ENCODE measurements around the gene HELZ. TPM values are rescaled to one million over a fixed set of nuclear protein-coding genes. Genes with fewer than 3 reads are reported as not detected.
"Not testable (repeated sequence)": the region's sequence is repeated elsewhere in the genome, so short reads cannot be mapped to it uniquely, and the experiment has no call there.

The HELZ gene
- polyA plus RNA-seq, 2 donors, result 2.1 to 3.9 TPM

DNA sequence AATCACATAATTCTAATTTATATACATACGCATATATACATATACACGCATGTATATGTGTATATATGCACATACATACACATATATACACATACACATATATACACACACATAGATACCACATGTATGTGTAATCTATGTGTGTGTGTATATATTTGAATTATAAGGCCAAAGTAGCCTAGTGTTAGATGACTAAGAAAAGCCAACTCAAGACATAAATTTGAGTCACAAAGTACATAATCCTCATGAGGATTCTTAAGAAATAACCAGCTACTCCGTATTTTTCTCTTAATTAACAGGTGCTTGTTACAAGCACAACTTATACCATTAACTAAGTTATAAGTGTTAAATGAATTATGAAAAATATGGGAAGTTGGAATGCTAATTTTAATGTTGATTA is 115.7 kb downstream of the HELZ start:
- WGBS, 2 donors, result 92 to 97% methylated on average over 3 of the region's 3 CpGs

DNA sequence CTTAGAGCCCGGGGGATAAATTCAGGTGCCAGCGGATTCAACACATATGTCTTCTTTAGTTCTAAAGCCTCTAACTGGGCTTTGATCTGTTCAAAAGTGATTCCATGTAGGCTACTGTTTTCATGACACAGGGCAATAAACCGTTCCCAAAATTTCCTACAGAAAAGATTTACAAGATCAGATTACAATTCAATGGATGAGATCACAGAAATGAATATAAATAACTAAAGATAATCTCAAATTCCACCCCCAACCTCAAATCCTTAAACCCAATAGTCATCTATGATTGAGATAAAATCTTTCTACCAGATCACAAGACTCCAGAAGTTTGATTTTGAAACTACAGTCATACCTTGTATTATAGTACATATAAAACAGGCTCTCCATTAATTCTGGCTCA is 116.3 kb downstream of the HELZ start:
- H3K27ac ChIP-seq (ENCODE audit: low read depth in 2 of 2, low read length in 1 of 2), result no peak overlapping the region
- H3K27me3 ChIP-seq (ENCODE audit: control insufficient read depth in 1 of 2, insufficient read depth in 2 of 2, low read length in 2 of 2), result no peaks in the 10 kb centered on the region
- WGBS, 2 donors, result 91 to 96% methylated on average over 3 of the region's 3 CpGs
- H3K4me1 ChIP-seq (ENCODE audit: control insufficient read depth in 2 of 2, insufficient read depth in 2 of 2, low read length in 1 of 2), result no peaks in the 10 kb centered on the region
- no peak overlapping the region for H3K4me3 ChIP-seq (ENCODE audit: low read depth in 1 of 2, low read length in 2 of 2)
- H3K36me3 ChIP-seq (ENCODE audit: control insufficient read depth in 2 of 2, insufficient read depth in 2 of 2, low read length in 1 of 2), result no peaks in the 10 kb centered on the region
- H3K9me3 ChIP-seq (ENCODE audit: control insufficient read depth in 2 of 2, insufficient read depth in 1 of 2, low read depth in 1 of 2, low read length in 1 of 2), result no peaks in the 10 kb centered on the region

More for the DNA sequence above, 115.7 kb downstream of the HELZ start:
- Histone ChIP-seq H3K4me1 (ENCODE audit: control insufficient read depth in 2 of 2, insufficient read depth in 2 of 2, low read length in 1 of 2) (no peaks in the 10 kb centered on the region), H3K27me3 (ENCODE audit: control insufficient read depth in 1 of 2, insufficient read depth in 2 of 2, low read length in 2 of 2) (no peaks in the 10 kb centered on the region), H3K27ac (ENCODE audit: low read depth in 2 of 2, low read length in 1 of 2) (no peak overlapping the region), H3K9me3 (ENCODE audit: control insufficient read depth in 2 of 2, insufficient read depth in 1 of 2, low read depth in 1 of 2, low read length in 1 of 2) (no peaks in the 10 kb centered on the region), H3K36me3 (ENCODE audit: control insufficient read depth in 2 of 2, insufficient read depth in 2 of 2, low read length in 1 of 2) (no peaks in the 10 kb centered on the region), H3K4me3 (ENCODE audit: low read depth in 1 of 2, low read length in 2 of 2) (no peak overlapping the region)

DNA sequence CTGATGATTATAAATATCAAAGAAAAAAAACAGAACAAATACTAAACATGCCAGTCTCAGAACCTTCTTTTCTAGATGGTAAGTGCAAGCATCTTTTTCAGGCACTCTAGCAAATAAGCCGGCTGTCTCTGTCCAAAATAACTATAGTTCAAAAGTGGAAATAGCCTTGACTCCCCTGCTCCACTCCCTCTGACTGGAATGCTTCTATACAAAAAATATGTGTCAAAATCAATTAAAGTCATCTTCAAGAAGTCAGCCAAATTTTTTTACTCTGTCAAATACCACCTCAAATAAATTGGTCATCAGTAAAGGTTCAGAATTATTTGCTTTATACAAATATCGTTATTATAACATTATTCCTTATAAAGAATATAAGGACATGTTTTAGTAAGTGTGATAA is 117.1 kb downstream of the HELZ start:
- no peaks in the 10 kb centered on the region for H3K4me1 ChIP-seq (ENCODE audit: control insufficient read depth in 2 of 2, insufficient read depth in 2 of 2, low read length in 1 of 2)
- H3K27ac ChIP-seq (ENCODE audit: low read depth in 2 of 2, low read length in 1 of 2), result no peak overlapping the region
- H3K9me3 ChIP-seq (ENCODE audit: control insufficient read depth in 2 of 2, insufficient read depth in 1 of 2, low read depth in 1 of 2, low read length in 1 of 2), result no peaks in the 10 kb centered on the region
- WGBS, 2 donors, result 87 to 93% methylated on average over 2 of the region's 2 CpGs
- no peaks in the 10 kb centered on the region for H3K27me3 ChIP-seq (ENCODE audit: control insufficient read depth in 1 of 2, insufficient read depth in 2 of 2, low read length in 2 of 2)
- H3K4me3 ChIP-seq (ENCODE audit: low read depth in 1 of 2, low read length in 2 of 2), result no peak overlapping the region
- peaks cover 0 to under 1% of the 10 kb centered on the region in 2 donors for H3K36me3 ChIP-seq (ENCODE audit: control insufficient read depth in 2 of 2, insufficient read depth in 2 of 2, low read length in 1 of 2)

DNA sequence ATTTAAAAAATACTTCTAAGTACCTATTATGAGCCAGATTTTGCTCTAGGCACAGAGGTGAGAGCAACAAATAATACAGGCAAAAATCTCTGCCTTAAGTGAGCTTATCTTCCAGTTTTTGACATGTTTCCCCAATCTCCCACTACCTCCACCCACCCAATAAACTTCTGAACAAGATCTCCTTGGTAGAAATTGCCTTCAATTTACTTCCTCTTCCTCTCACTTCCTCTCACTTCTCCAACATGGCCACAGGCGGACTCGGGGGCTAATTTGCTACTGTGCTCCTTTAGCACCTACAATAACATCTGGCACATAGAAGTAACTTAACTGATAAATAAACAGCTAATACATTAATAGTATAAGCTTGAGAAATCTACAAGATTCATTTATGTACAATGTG is 118.0 kb downstream of the HELZ start:
- H3K36me3 ChIP-seq (ENCODE audit: control insufficient read depth in 2 of 2, insufficient read depth in 2 of 2, low read length in 1 of 2), result peaks cover 0 to 3% of the 10 kb centered on the region in 2 donors
- 48 to 91% methylated on average over 2 of the region's 2 CpGs for WGBS, 2 donors

DNA sequence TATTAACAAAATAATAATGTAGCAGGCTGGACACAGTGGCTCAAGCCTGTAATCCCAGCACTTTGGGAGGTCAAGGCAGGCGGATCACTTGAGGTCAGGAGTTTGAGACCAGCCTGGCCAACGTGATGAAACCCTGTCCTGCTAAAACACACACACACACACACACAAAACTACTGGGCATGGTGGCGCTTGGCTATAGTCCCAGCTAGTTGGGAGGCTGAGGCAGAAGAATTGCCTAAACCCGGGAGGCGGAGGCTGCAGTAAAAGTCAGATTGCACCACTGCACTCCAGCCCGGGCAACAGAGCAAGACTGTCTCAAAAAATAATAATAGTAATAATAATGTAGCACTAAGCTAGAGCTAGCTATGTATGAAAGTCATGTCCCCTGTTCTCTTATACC is 118.5 kb downstream of the HELZ start:
- not testable (repeated sequence) for H3K27ac ChIP-seq (ENCODE audit: low read depth in 2 of 2, low read length in 1 of 2); H3K27me3 ChIP-seq (ENCODE audit: control insufficient read depth in 1 of 2, insufficient read depth in 2 of 2, low read length in 2 of 2); H3K4me1 ChIP-seq (ENCODE audit: control insufficient read depth in 2 of 2, insufficient read depth in 2 of 2, low read length in 1 of 2); H3K9me3 ChIP-seq (ENCODE audit: control insufficient read depth in 2 of 2, insufficient read depth in 1 of 2, low read depth in 1 of 2, low read length in 1 of 2); H3K4me3 ChIP-seq (ENCODE audit: low read depth in 1 of 2, low read length in 2 of 2); H3K36me3 ChIP-seq (ENCODE audit: control insufficient read depth in 2 of 2, insufficient read depth in 2 of 2, low read length in 1 of 2)
- 89 to 95% methylated on average over 6 of the region's 6 CpGs for WGBS, 2 donors

More for the DNA sequence above, 118.0 kb downstream of the HELZ start:
- Histone ChIP-seq H3K27me3 (ENCODE audit: control insufficient read depth in 1 of 2, insufficient read depth in 2 of 2, low read length in 2 of 2) (no peaks in the 10 kb centered on the region), H3K27ac (ENCODE audit: low read depth in 2 of 2, low read length in 1 of 2) (no peak overlapping the region), H3K4me3 (ENCODE audit: low read depth in 1 of 2, low read length in 2 of 2) (no peak overlapping the region), H3K9me3 (ENCODE audit: control insufficient read depth in 2 of 2, insufficient read depth in 1 of 2, low read depth in 1 of 2, low read length in 1 of 2) (no peaks in the 10 kb centered on the region), H3K4me1 (ENCODE audit: control insufficient read depth in 2 of 2, insufficient read depth in 2 of 2, low read length in 1 of 2) (no peaks in the 10 kb centered on the region)

DNA sequence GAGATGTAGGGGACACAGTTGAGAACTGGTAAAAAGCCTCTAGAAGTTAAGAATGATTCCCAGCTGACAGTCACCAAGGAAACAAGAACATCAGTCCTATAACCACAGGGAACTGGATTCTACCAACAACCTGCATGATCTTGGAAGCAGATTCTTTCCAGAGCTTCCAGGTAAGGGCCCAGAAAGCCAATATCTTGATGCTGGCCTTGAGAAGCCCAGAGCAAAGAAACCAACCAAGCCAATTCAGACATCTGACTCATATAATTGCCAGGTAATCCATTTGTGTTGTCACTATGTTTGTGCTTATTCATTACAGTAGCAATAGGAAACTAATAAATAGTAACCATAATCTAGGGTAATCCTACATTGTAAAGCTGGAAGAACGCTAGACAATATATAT is 119.1 kb downstream of the HELZ start:
- Histone ChIP-seq H3K27me3 (ENCODE audit: control insufficient read depth in 1 of 2, insufficient read depth in 2 of 2, low read length in 2 of 2) (no peaks in the 10 kb centered on the region), H3K9me3 (ENCODE audit: control insufficient read depth in 2 of 2, insufficient read depth in 1 of 2, low read depth in 1 of 2, low read length in 1 of 2) (no peaks in the 10 kb centered on the region), H3K4me3 (ENCODE audit: low read depth in 1 of 2, low read length in 2 of 2) (no peak overlapping the region), H3K4me1 (ENCODE audit: control insufficient read depth in 2 of 2, insufficient read depth in 2 of 2, low read length in 1 of 2) (no peaks in the 10 kb centered on the region), H3K27ac (ENCODE audit: low read depth in 2 of 2, low read length in 1 of 2) (no peak overlapping the region), H3K36me3 (ENCODE audit: control insufficient read depth in 2 of 2, insufficient read depth in 2 of 2, low read length in 1 of 2) (peaks cover 0 to 3% of the 10 kb centered on the region in 2 donors)
- WGBS, 2 donors, result 61 to 69% methylated on average over 1 of the region's 1 CpG

DNA sequence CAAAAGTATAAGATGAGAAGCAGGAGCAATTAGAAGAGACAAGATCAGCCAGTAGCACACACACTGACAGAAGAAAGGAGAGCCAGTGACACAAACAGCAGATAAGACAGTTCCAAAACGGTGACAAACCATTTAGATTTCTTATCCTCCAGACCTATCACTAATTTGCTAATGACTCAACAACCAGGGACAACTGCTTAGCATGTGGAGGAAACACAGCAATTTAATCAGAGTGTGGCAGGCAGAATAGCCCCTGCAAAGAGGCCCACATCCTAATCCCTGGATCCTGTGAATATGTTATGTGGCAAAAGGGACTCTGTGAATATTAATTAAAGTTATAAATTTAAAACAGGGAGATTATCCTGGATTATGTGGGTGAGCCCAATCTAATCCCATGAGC is 119.6 kb downstream of the HELZ start:
- Histone ChIP-seq H3K27ac (ENCODE audit: low read depth in 2 of 2, low read length in 1 of 2) (no peak overlapping the region), H3K36me3 (ENCODE audit: control insufficient read depth in 2 of 2, insufficient read depth in 2 of 2, low read length in 1 of 2) (peaks cover 0 to 3% of the 10 kb centered on the region in 2 donors), H3K27me3 (ENCODE audit: control insufficient read depth in 1 of 2, insufficient read depth in 2 of 2, low read length in 2 of 2) (no peaks in the 10 kb centered on the region), H3K9me3 (ENCODE audit: control insufficient read depth in 2 of 2, insufficient read depth in 1 of 2, low read depth in 1 of 2, low read length in 1 of 2) (no peaks in the 10 kb centered on the region), H3K4me1 (ENCODE audit: control insufficient read depth in 2 of 2, insufficient read depth in 2 of 2, low read length in 1 of 2) (no peaks in the 10 kb centered on the region), H3K4me3 (ENCODE audit: low read depth in 1 of 2, low read length in 2 of 2) (no peak overlapping the region)
- WGBS, 2 donors, result 43 to 66% methylated on average over 1 of the region's 1 CpG

DNA sequence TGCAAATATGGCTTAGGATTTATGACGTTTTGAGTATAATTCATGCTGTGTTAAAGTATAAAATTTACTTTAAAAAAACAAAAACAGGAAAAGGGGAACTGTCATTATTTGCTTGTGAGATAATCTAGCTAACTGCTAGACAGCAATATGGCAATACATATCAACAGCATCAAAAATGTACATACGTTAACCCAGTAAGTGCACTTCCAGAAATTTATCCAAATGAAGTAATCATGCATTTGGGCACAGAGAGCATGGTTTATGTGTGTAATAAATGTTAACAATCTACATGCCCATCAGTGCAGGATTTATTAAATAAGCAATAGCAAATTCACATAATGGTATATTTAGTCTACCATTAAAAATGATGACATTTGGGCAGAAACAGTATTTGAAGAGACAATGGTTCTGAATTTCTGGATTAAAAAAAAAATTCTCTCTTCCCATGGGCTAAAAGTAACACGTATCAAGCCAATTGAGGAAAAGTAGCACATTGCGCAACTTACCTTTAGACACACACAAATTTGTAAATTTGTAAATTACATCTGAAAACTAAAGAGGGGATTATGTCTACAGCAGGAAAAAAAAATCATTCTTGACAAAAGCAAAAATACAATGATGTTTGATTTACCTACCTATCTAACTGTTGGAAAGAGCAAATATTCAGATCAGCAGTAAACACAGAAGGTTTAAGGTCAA is 120.4 kb downstream of the HELZ start:
- H3K4me3 ChIP-seq (ENCODE audit: low read depth in 1 of 2, low read length in 2 of 2), result no peak overlapping the region
- no peaks in the 10 kb centered on the region for H3K9me3 ChIP-seq (ENCODE audit: control insufficient read depth in 2 of 2, insufficient read depth in 1 of 2, low read depth in 1 of 2, low read length in 1 of 2)
- H3K27me3 ChIP-seq (ENCODE audit: control insufficient read depth in 1 of 2, insufficient read depth in 2 of 2, low read length in 2 of 2), result no peaks in the 10 kb centered on the region
- 86 to 90% methylated on average over 4 of the region's 4 CpGs for WGBS, 2 donors
- H3K4me1 ChIP-seq (ENCODE audit: control insufficient read depth in 2 of 2, insufficient read depth in 2 of 2, low read length in 1 of 2), result no peaks in the 10 kb centered on the region
- H3K27ac ChIP-seq (ENCODE audit: low read depth in 2 of 2, low read length in 1 of 2), result no peak overlapping the region
- peaks cover 0 to 3% of the 10 kb centered on the region in 2 donors for H3K36me3 ChIP-seq (ENCODE audit: control insufficient read depth in 2 of 2, insufficient read depth in 2 of 2, low read length in 1 of 2)

DNA sequence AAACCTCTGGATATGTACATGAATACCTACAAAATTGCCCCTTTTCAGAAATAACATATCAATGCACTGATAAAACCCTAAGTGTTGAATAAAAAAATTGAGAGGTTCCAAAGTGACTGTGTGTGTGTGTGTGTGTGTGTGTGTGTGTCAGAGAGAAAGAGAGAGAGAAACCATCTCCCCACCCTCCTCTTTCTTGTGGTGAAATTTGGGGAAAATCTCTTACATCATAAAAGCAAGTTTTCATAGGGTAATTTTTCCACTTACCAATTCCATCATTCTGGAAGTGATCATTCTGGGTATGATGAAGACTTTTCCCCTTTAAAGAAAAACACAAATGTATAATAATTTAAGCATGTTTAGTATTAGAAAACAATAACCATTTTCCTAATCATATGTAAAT is 121.3 kb downstream of the HELZ start:
- no peaks in the 10 kb centered on the region for H3K4me1 ChIP-seq (ENCODE audit: control insufficient read depth in 2 of 2, insufficient read depth in 2 of 2, low read length in 1 of 2)
- H3K36me3 ChIP-seq (ENCODE audit: control insufficient read depth in 2 of 2, insufficient read depth in 2 of 2, low read length in 1 of 2), result peaks cover 0 to 3% of the 10 kb centered on the region in 2 donors
- no peak overlapping the region for H3K27ac ChIP-seq (ENCODE audit: low read depth in 2 of 2, low read length in 1 of 2)
- H3K4me3 ChIP-seq (ENCODE audit: low read depth in 1 of 2, low read length in 2 of 2), result no peak overlapping the region
- H3K9me3 ChIP-seq (ENCODE audit: control insufficient read depth in 2 of 2, insufficient read depth in 1 of 2, low read depth in 1 of 2, low read length in 1 of 2), result no peaks in the 10 kb centered on the region
- H3K27me3 ChIP-seq (ENCODE audit: control insufficient read depth in 1 of 2, insufficient read depth in 2 of 2, low read length in 2 of 2), result no peaks in the 10 kb centered on the region

DNA sequence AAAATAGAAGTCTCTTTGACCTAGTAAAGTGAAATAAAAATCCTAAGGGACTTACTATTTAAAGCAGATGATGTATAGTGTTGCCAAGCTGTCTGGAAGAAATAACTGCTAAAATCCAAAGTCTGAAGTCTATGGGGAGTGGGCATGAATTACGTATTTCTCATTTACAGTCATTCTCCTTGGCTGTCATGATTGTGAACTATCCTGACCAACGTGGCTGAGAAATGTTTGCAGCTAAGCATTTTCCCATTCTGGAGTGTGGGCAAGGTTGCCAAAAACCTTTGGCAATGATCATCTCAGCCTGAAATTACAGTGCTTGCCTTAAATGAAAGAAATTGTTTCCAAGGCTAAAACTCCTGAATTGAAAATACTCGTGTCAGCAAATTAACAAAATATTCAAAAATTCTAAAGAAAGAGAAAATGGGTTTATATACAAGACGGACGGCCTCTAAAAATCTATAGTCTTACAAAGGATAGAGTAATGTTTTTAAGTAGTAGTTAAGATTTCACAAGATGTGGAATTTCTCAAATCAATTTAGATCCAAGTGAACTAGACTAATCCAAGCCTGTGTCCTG is 123.6 kb downstream of the HELZ start:
- Histone ChIP-seq H3K36me3 (ENCODE audit: control insufficient read depth in 2 of 2, insufficient read depth in 2 of 2, low read length in 1 of 2) (peaks cover 0 to 3% of the 10 kb centered on the region in 2 donors), H3K27me3 (ENCODE audit: control insufficient read depth in 1 of 2, insufficient read depth in 2 of 2, low read length in 2 of 2) (no peaks in the 10 kb centered on the region), H3K4me3 (ENCODE audit: low read depth in 1 of 2, low read length in 2 of 2) (no peak overlapping the region), H3K4me1 (ENCODE audit: control insufficient read depth in 2 of 2, insufficient read depth in 2 of 2, low read length in 1 of 2) (no peaks in the 10 kb centered on the region), H3K9me3 (ENCODE audit: control insufficient read depth in 2 of 2, insufficient read depth in 1 of 2, low read depth in 1 of 2, low read length in 1 of 2) (no peaks in the 10 kb centered on the region), H3K27ac (ENCODE audit: low read depth in 2 of 2, low read length in 1 of 2) (no peak overlapping the region)
- WGBS, 2 donors, result 70 to 71% methylated on average over 5 of the region's 5 CpGs

Data from esophagus (tissue), 2 donors.